GM23338 (cell line): ENCODE measurements around the gene LIN7C. TPM values are rescaled to one million over a fixed set of nuclear protein-coding genes. Genes with fewer than 3 reads are reported as not detected.

Source experiments
- ATAC-seq: fragments of 200-7000 bp; cut with Tn5 transposase; 3 replicates; pipeline ENCODE4 v1.9.1; 2020
- DNase-seq: peaks from one replicate; pipeline ENCODE4 v3.0.0-alpha.2; 2015; ENCODE audit warnings: low spot score
- H2AFZ ChIP-seq: fragments of 200-600 bp; sonication (generic); 2 replicates; pipeline ENCODE4 v1.8.0; 2016; ENCODE audit warnings: antibody characterized with exemption, mild to moderate bottlenecking, moderate library complexity
- H3F3A ChIP-seq: fragments of 200-600 bp; sonication (generic); replicated peaks from 2 replicates; pipeline ENCODE4 v1.8.0; 2017; ENCODE audit warnings: antibody characterized with exemption, mixed run types, low read depth
- H3K27ac ChIP-seq: fragments of 200-600 bp; sonication (generic); 2 replicates; pipeline ENCODE4 v1.6.1; 2016; ENCODE audit warnings: low read depth
- H3K27me3 ChIP-seq: fragments of 200-600 bp; sonication (generic); 2 replicates; pipeline ENCODE4 v1.8.0; 2016; ENCODE audit warnings: mild to moderate bottlenecking, mixed run types, moderate library complexity; ENCODE audit not compliant: insufficient read depth
- H3K36me3 ChIP-seq: fragments of 200-600 bp; sonication (generic); 2 replicates; pipeline ENCODE4 v1.8.0; 2016; ENCODE audit warnings: mild to moderate bottlenecking; ENCODE audit not compliant: insufficient read depth
- H3K4me1 ChIP-seq: fragments of 200-600 bp; sonication (generic); 2 replicates; pipeline ENCODE4 v1.8.0; 2016; ENCODE audit warnings: mild to moderate bottlenecking, moderate library complexity; ENCODE audit not compliant: insufficient read depth
- H3K4me2 ChIP-seq: fragments of 200-600 bp; sonication (generic); 2 replicates; pipeline ENCODE4 v1.7.1; 2017; ENCODE audit warnings: mixed run types
- H3K4me3 ChIP-seq: fragments of 200-600 bp; sonication (generic); 2 replicates; pipeline ENCODE4 v1.6.1; 2016; ENCODE audit warnings: mixed run types
- H3K79me2 ChIP-seq: fragments of 200-600 bp; sonication (generic); replicated peaks from 2 replicates; pipeline ENCODE4 v1.8.0; 2017; ENCODE audit warnings: mild to moderate bottlenecking; ENCODE audit not compliant: insufficient read depth
- H3K9me2 ChIP-seq: fragments of 200-600 bp; sonication (generic); 2 replicates; pipeline ENCODE4 v1.8.0; 2017; ENCODE audit not compliant: insufficient read depth
- H4K20me1 ChIP-seq: fragments of 200-600 bp; sonication (generic); replicated peaks from 2 replicates; pipeline ENCODE4 v1.8.0; 2017; ENCODE audit warnings: mild to moderate bottlenecking; ENCODE audit not compliant: insufficient read depth
- H3K27ac Mint-ChIP-seq: 2 replicates; pipeline ENCODE4 v1.8.0; 2020; ENCODE audit warnings: inconsistent platforms, mild to moderate bottlenecking, moderate library complexity, mixed read lengths
- H3K27me3 Mint-ChIP-seq: 3 replicates; pipeline ENCODE4 v1.8.0; 2022; ENCODE audit warnings: low read depth, mild to moderate bottlenecking, moderate library complexity, mixed read lengths, inconsistent platforms; ENCODE audit not compliant: insufficient read depth, poor library complexity
- H3K36me3 Mint-ChIP-seq: 3 replicates; pipeline ENCODE4 v1.8.0; 2021; ENCODE audit warnings: low read depth, mild to moderate bottlenecking, inconsistent platforms, moderate library complexity, mixed read lengths
- H3K4me1 Mint-ChIP-seq: 3 replicates; pipeline ENCODE4 v1.8.0; 2020; ENCODE audit warnings: mild to moderate bottlenecking, inconsistent platforms, mixed read lengths
- H3K4me3 Mint-ChIP-seq: 3 replicates; pipeline ENCODE4 v1.8.0; 2021; ENCODE audit warnings: moderate library complexity, mild to moderate bottlenecking, inconsistent platforms, mixed read lengths
- H3K9me3 Mint-ChIP-seq: 3 replicates; pipeline ENCODE4 v1.8.0; 2020; ENCODE audit warnings: moderate library complexity, mild to moderate bottlenecking, inconsistent platforms, mixed read lengths
- CREB1 ChIP-seq: fragments of 250-450 bp; sonication (Bioruptor Pico); IDR thresholded peaks from 2 replicates; pipeline ENCODE4 v1.5.0; 2020; ENCODE audit warnings: low read depth, mild to moderate bottlenecking, moderate library complexity
- CTCF ChIP-seq, 2 experiments: fragments of 200-600 bp in 1 of 2; sonication (generic) in 1 of 2; conservative IDR thresholded peaks; 2 replicates each; pipeline versions ENCODE4 v1.5.1 to v1.6.1; 2016 to 2017; ENCODE audit warnings: antibody characterized with exemption in 2 of 2, low read depth in 2 of 2, mild to moderate bottlenecking in 2 of 2, moderate library complexity in 1 of 2
- ETS1 ChIP-seq: IDR thresholded peaks from 2 replicates; pipeline ENCODE4 v1.6.1; 2016; ENCODE audit warnings: antibody characterized with exemption
- EZH2 ChIP-seq: fragments of 200-600 bp; sonication (generic); IDR thresholded peaks from one replicate; pipeline ENCODE4 v1.8.0; 2017; ENCODE audit warnings: antibody characterized with exemption, mild to moderate bottlenecking, low read depth; ENCODE audit not compliant: unreplicated experiment
- EZH2phosphoT487 ChIP-seq: fragments of 200-600 bp; sonication (generic); IDR thresholded peaks from one replicate; pipeline ENCODE4 v1.8.1; 2018; ENCODE audit warnings: antibody characterized with exemption; ENCODE audit not compliant: unreplicated experiment
- JUNB ChIP-seq: IDR thresholded peaks from one replicate; pipeline ENCODE4 v1.6.1; 2016; ENCODE audit warnings: antibody characterized with exemption; ENCODE audit not compliant: unreplicated experiment
- NANOG ChIP-seq: IDR thresholded peaks from 2 replicates; pipeline ENCODE4 v1.6.1; 2016; ENCODE audit warnings: antibody characterized with exemption, borderline replicate concordance
- POLR2AphosphoS5 ChIP-seq: IDR thresholded peaks from 2 replicates; pipeline ENCODE4 v1.6.1; 2016; ENCODE audit warnings: antibody characterized with exemption, low read depth
- ZNF114 ChIP-seq: fragments of 250-450 bp; sonication (Bioruptor Pico); IDR thresholded peaks from 2 replicates; pipeline ENCODE4 v1.5.0; 2020; ENCODE audit warnings: mild to moderate bottlenecking, moderate library complexity
- ZNF331 ChIP-seq: fragments of 250-450 bp; sonication (Bioruptor Pico); IDR thresholded peaks from 2 replicates; pipeline ENCODE4 v1.5.0; 2020; ENCODE audit warnings: low read depth, mild to moderate bottlenecking, moderate library complexity
- ZNF462 ChIP-seq: fragments of 250-450 bp; sonication (Bioruptor Pico); IDR thresholded peaks from 2 replicates; pipeline ENCODE4 v1.5.0; 2020; ENCODE audit warnings: mild to moderate bottlenecking, moderate library complexity
- polyA plus RNA-seq: library from polyadenylated mRNA; unstranded; fragments of >200 nt; fragmentation: Nextera tagmentation; extraction: Ambion mirVana; gene quantifications from 2 replicates; pipeline ENCODE4 v1.2.1, GENCODE V29; 2016
- total RNA-seq: library from RNA; depleted of rRNA; stranded (reverse); fragments of >200 nt; shearing (Covaris generic); gene quantifications from 2 replicates; pipeline ENCODE4 v1.2.3, GENCODE V29; 2014

Gene LIN7C
- total and polyA plus RNA-seq, 2 experiments from 2014 or later, result 22.5 to 61.0 TPM

- Histone ChIP-seq H3K4me2 (no peak overlapping the region), H3F3A (0 out of 2 replicates have a peak, but pooled peaks cover 7% of the 10 kb centered on the region), H3K4me1 (peaks cover 5% of the 10 kb centered on the region), H3K27ac (no peak overlapping the region), H3K4me3 (no peak overlapping the region), H3K36me3 (peaks cover 30% of the 10 kb centered on the region), H4K20me1 (peaks cover 19% of the 10 kb centered on the region), H3K9me2 (no peaks in the 10 kb centered on the region), H3K27me3 (no peaks in the 10 kb centered on the region), H2AFZ (no peak overlapping the region), H3K79me2 (peaks cover 68% of the 10 kb centered on the region)
- peaks cover 46% of the 10 kb centered on the region; the same call in 2 of the 3 replicates for H3K36me3 Mint-ChIP-seq
- peaks cover 9% of the 10 kb centered on the region; the same call in 2 of the 3 replicates for H3K4me1 Mint-ChIP-seq
- H3K27ac Mint-ChIP-seq, result no peak overlapping the region
- H3K9me3 Mint-ChIP-seq, result no peaks in the 10 kb centered on the region
- H3K4me3 Mint-ChIP-seq, result no peak overlapping the region
- no peak for TF ChIP-seq EZH2phosphoT487
- no peak for ATAC-seq
- peaks cover under 1% of the 10 kb centered on the region for H3K27me3 Mint-ChIP-seq
- DNase-seq, result no peak
These were observed 5.5 kb downstream of the LIN7C start for GRCh38 chr11:27501100-27501499.

- DNase-seq, result no peak
- Histone ChIP-seq H3K4me3 (no peak overlapping the region), H3K79me2 (peaks cover 37% of the 10 kb centered on the region), H3K36me3 (peaks cover 36% of the 10 kb centered on the region), H3K4me2 (no peak overlapping the region), H3K4me1 (no peaks in the 10 kb centered on the region), H2AFZ (no peak overlapping the region), H3K27ac (no peak overlapping the region), H3K27me3 (no peaks in the 10 kb centered on the region), H3F3A (0 out of 2 replicates have a peak, but pooled peaks cover 7% of the 10 kb centered on the region), H3K9me2 (no peaks in the 10 kb centered on the region), H4K20me1 (peaks cover 3% of the 10 kb centered on the region; the same call in 1 of the 2 replicates)
- ATAC-seq, result no peak
- Mint-ChIP-seq H3K27ac (no peak overlapping the region), H3K4me3 (no peak overlapping the region), H3K36me3 (peaks cover 53% of the 10 kb centered on the region; the same call in 2 of the 3 replicates), H3K4me1 (no peaks in the 10 kb centered on the region), H3K27me3 (no peaks in the 10 kb centered on the region), H3K9me3 (no peaks in the 10 kb centered on the region)
- TF ChIP-seq ZNF114 (CRISPR knock-in tag) (no peak), CREB1 (no peak), EZH2 (no peak), JUNB (no peak), ZNF462 (CRISPR knock-in tag) (no peak), NANOG (no peak), CTCF (conservative IDR thresholded peaks at IDR 0.05; ENCODE audit: low read depth in 2 of 2) (no peak), POLR2AphosphoS5 (no peak), ZNF331 (no peak), ETS1 (no peak)
These were observed 8.7 kb downstream of the LIN7C start for GRCh38 chr11:27497911-27498310.
